Posterior vena cava (tissue), 2 donors: ENCODE data around the gene CCDC122. TPM values are rescaled to one million over a fixed set of nuclear protein-coding genes. Genes with fewer than 3 reads are reported as not detected.

ENCODE experiments used
- total RNA-seq, 2 donors: library from RNA; stranded (reverse); fragmentation: NEBNext Ultra II Directional; extraction: Animal tissue kit (Norgen Biotek cat#: 25700); gene quantifications; one replicate each; pipeline ENCODE4 v1.2.1, GENCODE V29; 2021
- donor health status: DM: yes; HTN: yes; CAD: no.
- donor health status: DM: yes; HTN: yes; CAD: no.

Gene CCDC122
- total RNA-seq, 2 donors from 2014 or later: 5.8 to 9.9 TPM

Other genes starting within 250 kb of the CCDC122 start
- gene ENOX1, start 92.8 kb downstream of the CCDC122 start, total RNA-seq: 1 to 10 TPM; 2.7 to 5.3 TPM
- gene LACC1, start 164 bp upstream of the CCDC122 start, total RNA-seq: 10 to 100 TPM; 12.7 to 13.1 TPM